ENCODE data around the gene NADK2.
A peak's percentile ranks its signal among the peaks of the same experiment; 100 is the strongest.
"Not testable (repeated sequence)": the region's sequence is repeated elsewhere in the genome, so short reads cannot be mapped to it uniquely, and the experiment has no call there.

Gene NADK2

DNA sequence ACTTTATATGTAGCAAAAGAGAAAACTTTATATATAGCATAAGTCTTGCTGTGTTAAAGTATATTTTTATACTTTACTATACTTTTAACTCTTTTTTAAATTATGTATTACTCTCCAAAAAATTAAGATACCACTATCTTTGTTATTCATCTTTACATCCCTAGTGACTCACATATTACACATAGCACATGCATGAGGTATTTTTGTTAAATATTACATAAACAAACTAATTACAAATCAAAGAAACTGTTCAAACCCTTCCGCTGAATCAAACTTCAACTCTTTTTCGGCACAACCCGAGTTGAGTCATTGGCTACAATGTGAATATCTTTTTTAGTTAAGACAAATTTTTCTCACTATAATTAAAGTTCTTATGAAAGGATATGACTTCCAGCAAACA lies 32.1 kb downstream of the NADK2 start:
- no peak for DNase-seq (ENCODE audit: insufficient read length, low spot score)
- no peak for FAIRE-seq

DNA sequence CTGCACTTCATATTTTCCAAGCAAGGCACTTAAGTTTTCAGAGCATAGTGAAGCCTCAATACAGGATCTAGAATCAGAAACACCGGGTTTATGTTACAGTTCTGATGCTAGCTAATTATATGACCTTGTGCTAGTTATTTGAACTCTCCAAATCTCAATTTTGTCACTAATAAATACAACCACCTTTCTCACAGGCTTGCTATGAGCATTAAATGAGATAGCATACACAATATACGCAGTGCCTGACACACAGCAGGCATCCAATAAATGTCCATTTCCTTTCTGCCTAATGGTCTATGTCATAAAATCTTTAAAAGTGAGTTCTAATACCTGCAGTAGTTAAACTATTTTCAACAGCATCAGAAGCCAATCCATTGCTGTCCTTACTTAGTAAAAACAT lies 32.9 kb downstream of the NADK2 start:
- no peak for DNase-seq (ENCODE audit: insufficient read length, low spot score)
- peak; percentile 77 for FAIRE-seq

DNA sequence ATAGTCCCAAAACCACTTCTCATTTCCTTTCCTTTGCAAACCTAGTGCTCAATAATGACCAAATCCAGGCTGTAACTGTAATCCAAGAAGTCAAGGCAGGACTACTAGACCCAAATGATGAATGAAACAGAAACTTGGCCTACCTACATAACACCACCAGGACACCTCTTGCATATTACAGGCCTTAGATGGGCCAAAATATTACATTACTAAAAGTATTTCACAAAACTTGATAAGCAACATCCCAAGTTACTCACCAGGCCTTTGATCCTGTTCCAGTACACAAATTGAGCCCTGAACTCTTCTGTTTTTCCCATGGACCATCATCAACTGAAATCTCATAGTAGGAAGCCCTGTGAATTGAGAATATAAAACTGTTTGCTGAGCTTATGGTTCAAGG lies 34.8 kb downstream of the NADK2 start:
- no peak for FAIRE-seq

DNA sequence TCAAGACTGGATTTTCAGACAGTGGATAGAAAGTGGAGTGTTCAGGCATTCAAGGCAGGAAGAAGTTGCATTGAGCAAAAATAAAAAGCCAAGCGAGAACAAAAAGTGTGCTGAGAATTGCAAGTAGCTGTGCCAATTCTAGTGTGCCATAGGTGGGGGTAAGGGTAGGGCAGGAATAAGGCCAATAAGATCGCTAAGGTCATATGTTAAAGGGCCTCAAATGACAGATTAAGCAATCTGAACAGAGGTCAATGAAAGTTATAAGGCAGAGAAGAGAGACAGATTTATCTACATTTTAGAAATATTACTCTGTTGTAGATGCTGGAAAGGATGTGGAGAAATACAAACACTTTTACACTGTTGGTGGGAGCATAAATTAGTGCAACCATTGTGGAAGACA lies 36.4 kb downstream of the NADK2 start:
- DNase-seq (ENCODE audit: insufficient read length, low spot score) (no peak), FAIRE-seq (peak; percentile 42)

More for the DNA sequence above, 34.8 kb downstream of the NADK2 start:
- DNase-seq (ENCODE audit: insufficient read length, low spot score) = no peak

DNA sequence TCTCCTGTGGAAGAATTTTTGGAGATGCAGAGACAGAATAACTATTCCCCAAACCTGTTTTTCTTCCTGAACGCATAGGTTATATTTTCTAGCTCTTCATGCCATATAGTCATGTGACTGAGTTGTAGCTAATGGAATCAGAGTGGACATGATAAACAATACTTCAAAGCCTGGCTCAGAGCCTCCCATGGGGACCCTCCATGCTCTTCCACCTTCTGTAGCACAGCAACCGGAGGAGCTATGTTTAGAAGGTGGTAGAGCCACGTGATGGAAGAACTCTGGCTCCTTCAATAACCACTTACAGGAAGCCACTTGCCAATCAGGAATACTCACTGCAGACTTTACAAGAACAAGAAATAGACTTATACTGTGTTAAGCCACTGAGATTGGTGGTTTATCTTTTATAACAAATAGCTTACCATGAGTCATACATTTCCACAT lies 39.2 kb downstream of the NADK2 start:
- DNase-seq (ENCODE audit: insufficient read length, low spot score) = no peak

DNA sequence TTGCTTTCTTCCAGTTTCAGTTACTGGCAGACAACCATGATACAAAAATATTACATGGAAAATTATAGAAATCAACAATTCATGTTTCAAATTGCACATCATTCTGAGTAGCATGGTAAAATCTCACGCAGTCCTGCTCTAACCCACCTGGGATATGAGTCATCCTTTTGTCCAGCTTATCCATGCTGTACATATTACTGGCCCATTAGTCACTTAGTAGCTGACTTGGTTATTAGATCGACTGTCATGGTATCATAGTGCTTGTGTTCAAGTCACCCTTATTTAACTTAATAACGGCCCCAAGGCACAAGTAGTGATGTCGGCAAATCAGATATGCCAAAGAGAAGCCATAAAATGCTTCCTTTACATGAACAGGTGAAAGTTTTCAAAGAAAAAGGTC lies 41.2 kb downstream of the NADK2 start:
- peak; percentile 79 for FAIRE-seq
- DNase-seq (ENCODE audit: insufficient read length, low spot score) = no peak

More for the DNA sequence above, 39.2 kb downstream of the NADK2 start:
- no peak for FAIRE-seq

DNA sequence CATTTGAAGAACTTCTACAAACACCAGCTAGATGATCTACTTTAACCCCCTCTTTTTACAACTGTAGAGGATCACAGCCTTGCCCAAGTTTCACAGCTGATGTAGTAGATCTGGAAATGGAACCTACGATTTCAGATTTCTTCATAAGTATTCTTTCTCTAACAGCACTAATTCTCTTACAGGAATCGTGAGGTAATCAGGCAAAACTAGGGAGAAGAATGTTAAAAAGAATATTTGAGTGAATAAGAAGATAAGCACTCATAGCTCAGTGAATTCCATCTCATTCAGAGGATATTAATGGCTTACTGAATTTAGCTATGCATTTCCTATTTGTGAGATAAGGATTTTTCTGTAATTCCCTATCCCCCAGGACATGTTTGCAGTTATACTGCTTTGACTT lies 42.1 kb downstream of the NADK2 start:
- DNase-seq (ENCODE audit: insufficient read length, low spot score) (no peak), FAIRE-seq (no peak)

DNA sequence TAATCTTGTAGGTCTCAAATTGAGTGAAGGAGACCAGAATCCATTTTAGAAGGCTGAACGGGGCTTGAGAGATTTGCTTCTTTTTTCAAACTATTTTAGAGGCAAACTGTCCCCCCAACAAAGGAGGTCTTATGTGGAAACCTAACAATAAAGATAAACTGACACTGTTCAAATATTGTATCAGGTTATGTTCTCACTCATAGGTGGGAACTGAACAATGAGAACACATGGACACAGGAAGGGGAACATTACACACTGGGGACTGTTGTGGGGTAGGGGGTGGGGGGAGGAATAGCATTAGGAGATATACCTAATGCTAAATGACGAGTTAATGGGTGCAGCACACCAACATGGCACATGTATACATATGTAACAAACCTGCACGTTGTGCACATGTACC lies 42.9 kb downstream of the NADK2 start:
- FAIRE-seq; DNase-seq (ENCODE audit: insufficient read length, low spot score): not testable (repeated sequence)

DNA sequence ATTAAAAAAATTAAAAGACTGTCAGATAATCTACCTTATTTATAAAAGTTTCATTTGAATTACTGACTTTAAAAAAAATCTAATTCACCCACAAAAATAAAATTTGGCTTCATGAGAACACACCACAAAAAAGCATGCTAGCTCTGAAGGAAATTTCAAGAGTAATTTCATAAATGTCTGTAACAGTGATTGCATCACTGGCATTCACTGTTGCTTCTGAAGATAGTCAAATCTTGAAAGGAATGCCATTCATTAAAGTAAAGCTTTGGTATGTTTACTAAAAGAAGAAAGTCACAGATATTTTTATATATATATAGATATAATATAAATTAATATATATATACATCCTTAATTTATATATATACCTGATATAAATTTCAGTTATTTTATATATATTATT lies 43.4 kb downstream of the NADK2 start:
- FAIRE-seq = no peak
- DNase-seq (ENCODE audit: insufficient read length, low spot score) = no peak

DNA sequence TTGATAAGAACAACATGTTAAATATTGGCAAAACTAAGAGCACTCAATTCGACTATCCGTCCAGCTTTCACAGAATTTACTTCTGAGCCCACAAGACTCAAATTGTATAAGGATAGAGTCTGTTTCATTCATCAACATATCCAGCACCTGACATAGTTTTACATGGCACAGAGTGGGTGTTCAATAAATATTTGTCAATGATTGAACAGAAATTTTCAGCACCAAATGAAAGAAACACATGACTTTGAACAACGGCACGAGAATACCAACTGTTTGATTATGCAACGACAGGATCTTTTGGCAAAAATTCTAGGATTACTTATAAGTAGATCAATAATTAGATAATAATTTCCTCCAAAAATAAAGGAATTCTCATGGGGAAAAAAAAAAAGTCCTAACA lies 48.0 kb downstream of the NADK2 start:
- FAIRE-seq (no peak), DNase-seq (ENCODE audit: insufficient read length, low spot score) (no peak)

DNA sequence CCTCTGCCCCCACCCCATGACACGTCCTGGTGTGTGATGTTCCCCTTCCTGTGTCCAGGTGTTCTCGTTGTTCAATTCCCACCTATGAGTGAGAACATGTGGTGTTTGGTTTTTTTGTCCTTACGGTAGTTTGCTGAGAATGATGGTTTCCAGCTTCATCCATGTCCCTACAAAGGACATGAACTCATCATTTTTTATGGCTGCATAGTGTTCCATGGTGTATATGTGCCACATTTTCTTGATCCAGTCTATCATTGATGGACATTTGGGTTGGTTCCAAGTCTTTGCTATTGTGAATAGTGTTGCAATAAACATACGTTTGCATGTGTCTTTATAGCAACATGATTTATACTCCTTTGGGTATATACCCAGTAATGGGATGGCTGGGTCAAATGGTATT lies 57.3 kb downstream of the NADK2 start:
- FAIRE-seq = not testable (repeated sequence)

DNA sequence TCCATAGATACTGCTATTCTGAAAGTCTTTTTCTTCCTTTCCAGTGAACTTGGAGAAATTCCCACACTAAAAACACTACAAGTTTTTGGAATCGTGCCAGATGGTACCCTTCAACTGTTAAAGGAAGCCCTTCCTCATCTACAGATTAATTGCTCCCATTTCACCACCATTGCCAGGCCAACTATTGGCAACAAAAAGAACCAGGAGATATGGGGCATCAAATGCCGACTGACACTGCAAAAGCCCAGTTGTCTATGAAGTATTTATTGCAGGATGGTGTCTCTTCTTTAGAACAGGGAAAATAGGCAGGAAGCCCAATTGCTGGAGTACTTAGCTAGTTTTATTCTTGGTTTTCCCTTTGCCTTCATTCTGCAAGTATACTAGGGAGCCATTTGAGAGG lies 60.0 kb downstream of the NADK2 start:
- FAIRE-seq (no peak), DNase-seq (ENCODE audit: insufficient read length, low spot score) (no peak)

More for the DNA sequence above, 57.3 kb downstream of the NADK2 start:
- DNase-seq (ENCODE audit: insufficient read length, low spot score) = not testable (repeated sequence)

DNA sequence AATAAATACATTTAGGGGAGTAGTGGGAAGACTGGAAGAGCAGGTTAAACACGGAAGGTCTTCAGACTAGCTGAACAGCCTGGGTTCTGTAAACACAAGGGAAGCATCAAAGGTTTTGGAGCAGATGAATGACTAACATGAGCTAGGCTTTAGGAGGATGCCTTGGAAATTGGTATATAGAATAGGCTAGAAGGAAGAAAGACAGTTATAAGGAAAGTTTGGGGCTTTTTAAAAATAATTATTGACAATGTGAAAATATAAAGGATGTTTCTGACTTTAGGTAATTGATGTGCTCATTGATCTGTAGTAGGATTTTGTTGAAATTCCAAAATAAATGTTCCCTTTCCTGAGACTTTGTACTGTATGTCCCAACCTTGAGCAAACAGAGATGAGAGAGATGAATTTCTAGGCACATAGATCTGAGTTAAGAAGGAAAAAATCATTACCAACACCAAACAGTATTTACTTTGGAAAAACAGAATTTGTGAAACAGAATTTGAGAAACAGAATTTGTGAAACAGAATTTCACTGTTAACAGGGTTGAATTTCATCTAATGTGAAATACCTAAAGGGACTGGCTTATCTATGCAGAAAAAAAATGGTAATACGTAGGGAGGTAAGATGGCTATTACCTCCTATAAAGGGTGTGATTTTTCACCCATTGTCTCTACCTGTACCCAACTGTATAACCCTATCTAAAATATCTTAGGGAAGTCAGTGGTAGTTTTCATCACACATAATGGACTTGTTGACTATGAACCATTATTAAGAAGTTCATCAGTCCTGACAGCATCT lies 61.0 kb downstream of the NADK2 start:
- FAIRE-seq = no peak
- DNase-seq (ENCODE audit: insufficient read length, low spot score) = no peak

DNA sequence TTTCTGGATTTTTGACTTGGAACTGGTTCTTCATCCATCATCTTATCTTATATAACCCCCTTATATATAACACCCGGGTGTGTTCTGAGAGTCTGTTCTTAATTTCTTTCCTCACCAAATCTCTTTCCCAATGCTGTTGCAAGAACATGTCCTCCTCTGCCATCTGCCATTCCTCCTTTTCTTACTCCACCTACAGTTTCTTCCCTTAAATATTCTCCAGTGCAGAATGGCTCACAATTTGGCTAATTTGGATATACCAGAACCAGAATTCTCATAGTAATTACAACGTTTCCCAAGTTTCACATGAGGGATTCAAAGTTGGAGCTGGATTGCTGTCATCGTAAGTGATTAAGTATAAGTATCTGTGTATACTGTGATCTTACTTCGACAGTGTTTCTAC lies 61.8 kb downstream of the NADK2 start:
- DNase-seq (ENCODE audit: insufficient read length, low spot score) (no peak), FAIRE-seq (no peak)

DNA sequence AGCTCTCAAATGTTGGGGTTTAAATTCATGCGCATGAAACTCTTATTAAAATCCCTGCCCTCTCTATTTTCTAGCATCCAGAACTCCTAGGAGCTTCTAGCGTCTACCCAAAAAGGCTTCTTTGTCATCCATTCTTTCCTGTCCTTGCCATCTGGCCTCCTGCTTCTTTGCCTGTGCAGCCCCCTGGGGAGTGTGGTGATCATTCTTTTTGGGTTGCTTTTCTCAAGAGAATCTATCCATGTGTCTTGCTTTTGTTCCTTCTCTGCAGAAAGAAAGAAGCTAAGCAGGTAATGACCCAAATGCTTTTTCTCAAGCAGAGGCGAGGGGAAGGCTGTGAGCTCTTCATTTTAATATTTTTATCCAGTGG lies 63.2 kb downstream of the NADK2 start:
- FAIRE-seq = no peak
- DNase-seq (ENCODE audit: insufficient read length, low spot score) = no peak

DNA sequence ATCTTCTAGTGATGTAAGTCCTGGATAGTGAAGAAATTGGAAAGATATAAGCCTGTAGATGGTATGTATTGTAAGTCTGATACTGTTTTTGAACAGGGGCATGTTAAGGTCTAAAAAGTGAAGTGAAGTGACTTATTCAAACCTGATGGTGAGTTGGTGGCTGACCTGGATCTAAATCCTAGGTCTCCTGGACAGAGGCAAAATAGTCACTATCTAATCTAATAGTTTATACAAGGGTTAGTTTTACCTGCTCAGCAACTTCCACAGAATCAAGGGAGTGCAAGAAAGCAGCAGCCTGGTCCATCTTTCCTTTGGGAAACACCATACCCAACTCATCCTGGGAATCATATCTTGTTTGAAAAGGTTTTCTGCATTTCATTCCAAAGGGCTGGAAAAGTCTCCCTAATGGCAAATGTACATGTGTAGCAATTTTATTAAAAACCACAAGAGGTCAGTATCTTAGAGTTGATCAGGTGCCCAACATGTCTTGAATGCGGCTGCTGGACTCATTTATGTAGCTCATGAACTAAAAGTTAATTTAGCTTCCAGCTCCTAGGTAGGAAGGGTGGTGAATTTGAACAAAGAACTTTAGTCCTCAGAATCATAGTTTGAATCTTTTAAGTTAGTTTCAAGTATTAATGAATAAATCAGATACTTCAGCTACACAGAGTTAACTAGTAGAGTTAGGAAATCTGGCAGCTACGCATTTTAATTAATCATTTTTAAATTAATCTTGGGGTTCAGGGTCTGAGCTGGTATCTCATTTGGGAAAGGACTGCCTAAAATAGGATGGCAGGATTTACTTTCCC lies 63.8 kb downstream of the NADK2 start:
- DNase-seq (ENCODE audit: insufficient read length, low spot score) = peak; percentile 31
- FAIRE-seq = peak; percentile 4

DNA sequence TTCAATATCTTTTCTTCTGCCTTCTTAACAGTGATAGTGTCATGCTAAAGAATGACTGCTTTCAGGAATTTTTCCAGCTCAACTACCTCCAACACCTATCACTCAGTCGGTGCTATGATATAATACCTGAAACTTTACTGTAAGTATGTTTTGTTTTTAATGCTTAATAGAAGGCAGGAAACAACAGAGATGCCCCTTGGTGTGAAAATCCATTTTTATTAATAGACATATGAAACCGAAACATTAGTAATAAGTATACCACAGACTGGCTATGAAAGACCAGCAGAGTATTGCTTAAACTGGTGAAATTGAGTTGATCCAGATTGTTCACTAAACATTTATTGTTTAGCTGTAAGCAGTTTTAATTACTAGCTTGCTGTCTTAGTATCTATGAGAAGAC lies 64.6 kb downstream of the NADK2 start:
- DNase-seq (ENCODE audit: insufficient read length, low spot score) = no peak
- no peak for FAIRE-seq

DNA sequence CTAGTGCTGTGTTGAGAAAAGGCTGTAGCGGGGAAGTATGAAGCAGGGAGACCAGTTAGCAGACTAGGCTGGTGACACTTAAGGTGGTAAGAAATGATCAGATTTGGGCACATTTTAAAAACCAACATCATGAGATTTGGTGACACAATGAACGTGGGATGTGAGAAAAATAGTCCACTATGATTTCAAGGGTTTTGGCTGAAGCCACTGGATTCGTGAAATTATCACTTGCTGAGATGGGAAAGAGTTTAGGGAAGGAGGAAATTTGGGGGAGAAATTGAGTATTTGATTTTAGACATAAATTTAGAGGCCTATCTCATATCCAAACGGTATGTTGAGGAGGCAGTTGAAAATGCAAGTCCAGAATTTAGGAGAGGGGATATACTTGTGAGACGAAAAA lies 66.7 kb downstream of the NADK2 start:
- FAIRE-seq = no peak
- no peak for DNase-seq (ENCODE audit: insufficient read length, low spot score)

DNA sequence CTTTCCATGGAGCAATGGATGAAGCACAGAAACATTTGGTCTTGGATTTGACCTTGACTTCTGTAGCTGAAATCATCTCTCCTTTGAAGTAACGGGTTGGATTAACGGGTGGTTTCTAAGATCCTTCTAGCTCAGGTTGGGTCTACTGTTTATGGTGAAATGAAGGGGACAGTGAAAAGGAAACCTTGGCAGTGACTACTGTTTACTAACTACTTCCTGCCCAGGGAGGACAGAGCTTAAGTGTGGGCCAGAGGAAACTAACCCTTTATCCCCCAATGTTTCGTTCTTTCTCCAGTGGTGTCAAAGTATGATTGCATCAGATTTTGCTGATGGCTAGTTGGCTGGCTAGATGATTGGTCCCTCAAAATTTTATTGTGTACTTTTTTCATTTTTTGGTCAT lies 67.6 kb downstream of the NADK2 start:
- DNase-seq (ENCODE audit: insufficient read length, low spot score) (no peak), FAIRE-seq (peak; percentile 49)

DNA sequence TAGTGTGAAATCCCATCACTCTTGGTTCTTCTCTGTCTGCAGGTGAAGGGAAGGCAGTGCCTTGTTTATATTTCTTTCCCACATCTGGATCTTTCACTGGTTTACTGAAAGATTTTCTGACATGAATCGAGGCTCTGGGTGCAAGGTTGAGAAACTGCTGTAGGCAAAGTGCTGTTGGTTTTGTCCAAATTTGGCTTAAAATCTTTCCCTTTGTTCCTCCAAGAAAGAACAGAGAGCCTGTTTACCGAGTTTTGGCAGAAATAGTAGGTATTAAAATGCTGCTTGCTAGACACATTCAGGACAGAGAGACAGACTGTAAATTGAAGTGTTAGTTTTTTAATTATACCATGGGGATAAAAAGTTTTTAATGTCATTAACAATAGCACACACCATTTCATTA lies 68.3 kb downstream of the NADK2 start:
- FAIRE-seq (no peak), DNase-seq (ENCODE audit: insufficient read length, low spot score) (no peak)

DNA sequence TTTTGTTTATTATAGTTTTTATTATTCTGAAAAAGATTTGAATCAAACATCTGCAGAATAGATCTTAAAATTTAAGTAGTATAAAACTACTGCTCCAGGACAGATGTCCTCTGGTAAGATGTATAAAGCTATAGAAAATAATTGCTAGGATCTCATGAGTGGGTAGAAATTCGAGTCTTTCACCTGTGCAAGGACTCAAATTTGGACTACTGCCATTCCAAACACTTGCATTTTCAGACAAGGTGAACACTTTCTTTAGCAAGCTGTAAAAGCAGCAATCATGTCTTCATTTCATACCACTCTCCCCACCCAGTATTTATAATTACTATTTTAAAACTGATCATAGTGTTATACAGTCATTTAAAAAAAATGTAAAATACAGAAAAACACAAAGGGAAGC lies 69.1 kb downstream of the NADK2 start:
- FAIRE-seq (no peak), DNase-seq (ENCODE audit: insufficient read length, low spot score) (no peak)

DNA sequence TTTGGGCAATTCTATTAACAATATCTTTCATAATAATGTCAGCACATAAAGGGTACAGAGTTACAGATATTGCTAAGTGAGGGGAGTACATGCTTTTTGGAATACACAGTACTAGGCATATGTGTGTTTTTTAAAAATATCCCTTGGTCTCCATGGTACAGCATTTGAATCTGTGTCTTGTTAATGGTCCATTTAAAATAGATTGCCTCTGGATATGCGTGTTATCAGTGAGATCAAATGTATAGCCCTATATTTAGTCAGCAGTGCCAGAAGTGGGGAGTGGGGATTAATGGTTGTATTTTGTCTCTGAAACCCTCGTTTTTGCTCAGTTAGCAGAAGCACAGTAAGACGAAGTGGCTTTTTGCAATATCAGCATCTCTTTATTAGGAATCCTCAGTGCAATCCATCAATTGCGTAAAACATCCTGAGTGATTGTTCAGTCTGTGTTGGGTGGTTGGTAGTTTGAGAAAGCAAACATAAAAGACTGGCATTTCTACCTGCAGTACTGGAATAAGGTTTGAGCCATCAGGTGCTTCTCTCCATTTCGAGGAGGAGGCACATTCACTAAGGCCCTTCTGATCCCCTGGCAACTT lies 70.8 kb downstream of the NADK2 start:
- DNase-seq (ENCODE audit: insufficient read length, low spot score) (no peak), FAIRE-seq (no peak)

Measured in HTR-8/SVneo (cell line).